Uterus (tissue), 4 donors: ENCODE measurements around the gene F2RL3. TPM values are rescaled to one million over a fixed set of nuclear protein-coding genes. Genes with fewer than 3 reads are reported as not detected.

Source experiments
- DNase-seq, 2 donors: peaks; one replicate each; pipeline ENCODE4 v3.0.0-alpha.2; 2019 to 2020
- H3K27ac ChIP-seq, 2 donors: fragments of 200-600 bp; sonication (generic); 1 replicate in 1 of 2; 2 replicates in 1 of 2; pipeline ENCODE4 v1.5.1; 2016 to 2018
- H3K27me3 ChIP-seq, 2 donors: fragments of 200-600 bp; sonication (generic); one replicate each; pipeline ENCODE4 v1.5.1; 2018 to 2019; ENCODE audit warnings: control low read depth in 1 of 2
- H3K36me3 ChIP-seq, 2 donors: fragments of 200-600 bp; sonication (generic); one replicate each; pipeline ENCODE4 v1.5.1; 2019; ENCODE audit warnings: control low read depth in 1 of 2
- H3K4me1 ChIP-seq, 2 donors: fragments of 200-600 bp; sonication (generic); one replicate each; pipeline ENCODE4 v1.5.1; 2018 to 2019; ENCODE audit warnings: control low read depth in 1 of 2
- H3K4me3 ChIP-seq, 2 donors: fragments of 200-600 bp; sonication (generic); 1 replicate in 1 of 2; 2 replicates in 1 of 2; pipeline ENCODE4 v1.5.1; 2018 to 2019; ENCODE audit warnings: mild to moderate bottlenecking in 1 of 2
- H3K9me3 ChIP-seq, 2 donors: fragments of 200-600 bp; sonication (generic); one replicate each; pipeline ENCODE4 v1.5.1; 2019; ENCODE audit warnings: control low read depth in 1 of 2
- CTCF ChIP-seq, 4 experiments: fragments of 200-600 bp in 2 of 4; fragments of 450-650 bp in 2 of 4; sonication (generic) in 2 of 4; IDR thresholded peaks; one replicate each; pipeline ENCODE4 v1.5.1; 2016 to 2019; ENCODE audit warnings: antibody characterized with exemption in 4 of 4, mild to moderate bottlenecking in 2 of 4, moderate library complexity in 1 of 4
- POLR2A ChIP-seq, 2 donors: fragments of 450-650 bp; IDR thresholded peaks; one replicate each; pipeline ENCODE4 v1.6.1; 2016; ENCODE audit warnings: antibody characterized with exemption in 2 of 2, mild to moderate bottlenecking in 1 of 2, moderate library complexity in 1 of 2
- intact Hi-C: fragments of 100-400 bp; cut with DNase I; formaldehyde crosslinking; loops from one replicate; pipeline ENCODE4 v1.15.1; 2023; ENCODE audit warnings: low total_unique reads
- total RNA-seq, 4 donors: library from RNA; depleted of rRNA in 3 of 4; stranded (reverse); fragments of >200 nt in 3 of 4; gene quantifications; one replicate each; pipeline versions ENCODE4 v1.1.0 to v1.2.4, GENCODE V29; 2014 to 2023
- donor health status: DM: yes; HTN: yes; CAD: no.

The F2RL3 gene
- total RNA-seq, 4 donors from 2014 or later = 0.07 to 20.0 (median 6.3) TPM

- Histone ChIP-seq H3K4me3 (no peak overlapping the region), H3K27me3 (no peaks in the 10 kb centered on the region), H3K4me1 (no peaks in the 10 kb centered on the region), H3K27ac (no peak overlapping the region), H3K9me3 (no peaks in the 10 kb centered on the region), H3K36me3 (no peaks in the 10 kb centered on the region)
- intact Hi-C loops = no loop called here
- no peak for DNase-seq
- TF ChIP-seq POLR2A (IDR thresholded peaks at IDR 0.05) = no peak
- TF ChIP-seq CTCF (IDR thresholded peaks at IDR 0.05) = no peak
Observed at GRCh38 chr19:16860118-16860517, 28.7 kb upstream of the F2RL3 start.

GRCh38 chr19:16861011-16861410 lies 27.8 kb upstream of the F2RL3 start:
- Histone ChIP-seq H3K27ac (no peak overlapping the region), H3K4me1 (no peaks in the 10 kb centered on the region), H3K36me3 (no peaks in the 10 kb centered on the region), H3K4me3 (no peak overlapping the region), H3K9me3 (no peaks in the 10 kb centered on the region), H3K27me3 (no peaks in the 10 kb centered on the region)
- DNase-seq = no peak
- intact Hi-C loops = no loop called here
- TF ChIP-seq POLR2A (IDR thresholded peaks at IDR 0.05) (no peak), CTCF (IDR thresholded peaks at IDR 0.05) (no peak)

DNA sequence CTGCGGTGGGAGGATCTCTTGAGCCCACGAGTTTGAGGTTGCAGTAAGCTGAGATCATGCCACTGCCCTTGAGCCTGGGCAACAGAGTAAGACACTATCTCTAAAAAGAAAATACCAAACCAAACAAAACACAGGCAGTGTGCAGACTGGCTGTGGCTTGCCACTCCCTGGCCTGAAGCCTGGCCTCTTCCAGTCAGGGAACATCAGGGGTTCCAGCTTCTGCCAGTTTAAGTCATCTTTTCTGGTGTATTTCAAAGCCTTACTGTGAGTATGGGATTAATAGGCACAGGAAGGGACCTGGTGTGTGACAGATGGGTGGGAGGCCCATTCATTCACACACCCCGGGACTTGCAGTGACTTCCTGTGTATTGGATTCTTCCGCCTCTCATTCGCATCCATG lies 27.0 kb upstream of the F2RL3 start:
- Histone ChIP-seq H3K9me3 (no peaks in the 10 kb centered on the region), H3K4me3 (no peak overlapping the region), H3K27ac (no peak overlapping the region), H3K27me3 (no peaks in the 10 kb centered on the region), H3K4me1 (no peaks in the 10 kb centered on the region), H3K36me3 (no peaks in the 10 kb centered on the region)
- DNase-seq = no peak
- intact Hi-C loops = no loop called here
- TF ChIP-seq POLR2A (IDR thresholded peaks at IDR 0.05) (no peak), CTCF (IDR thresholded peaks at IDR 0.05) (no peak)

GRCh38 chr19:16862826-16863415 lies 25.9 kb upstream of the F2RL3 start:
- H3K4me3 ChIP-seq = no peak overlapping the region
- H3K27ac ChIP-seq = no peak overlapping the region
- no peaks in the 10 kb centered on the region for H3K4me1 ChIP-seq
- H3K9me3 ChIP-seq = no peaks in the 10 kb centered on the region
- no peak for TF ChIP-seq CTCF (IDR thresholded peaks at IDR 0.05)
- TF ChIP-seq POLR2A (IDR thresholded peaks at IDR 0.05) = no peak
- H3K36me3 ChIP-seq = no peaks in the 10 kb centered on the region
- no peaks in the 10 kb centered on the region for H3K27me3 ChIP-seq
- intact Hi-C loops = no loop called here
- no peak for DNase-seq

GRCh38 chr19:16867211-16867610 lies 21.6 kb upstream of the F2RL3 start:
- Histone ChIP-seq H3K27ac (no peak overlapping the region), H3K36me3 (no peaks in the 10 kb centered on the region), H3K9me3 (no peaks in the 10 kb centered on the region), H3K27me3 (no peaks in the 10 kb centered on the region), H3K4me1 (no peaks in the 10 kb centered on the region), H3K4me3 (no peak overlapping the region)
- intact Hi-C loops = no loop called here
- DNase-seq = no peak
- TF ChIP-seq POLR2A (IDR thresholded peaks at IDR 0.05) (no peak), CTCF (IDR thresholded peaks at IDR 0.05) (no peak)
